GM12873 (cell line): ENCODE measurements around the gene MAST1.
A peak's percentile ranks its signal among the peaks of the same experiment; 100 is the strongest.

ENCODE experiments used
- CTCF ChIP-seq: IDR thresholded peaks from 2 replicates; pipeline ENCODE4 v1.5.1; 2012; ENCODE audit warnings: low read depth, mild to moderate bottlenecking, moderate library complexity, low read length, control low read depth; ENCODE audit not compliant: insufficient read depth; ENCODE audit errors: missing control alignments

Gene MAST1

GRCh38 chr19:12792051-12792852 is 46.1 kb upstream of the MAST1 start:
- no peak for TF ChIP-seq CTCF

GRCh38 chr19:12792853-12793289 is 45.4 kb upstream of the MAST1 start:
- TF ChIP-seq CTCF: no peak

- TF ChIP-seq CTCF: no peak
Measured at GRCh38 chr19:12793290-12794195, 44.8 kb upstream of the MAST1 start.

- TF ChIP-seq CTCF: no peak
Measured at GRCh38 chr19:12794196-12794941, 43.9 kb upstream of the MAST1 start.

GRCh38 chr19:12794971-12795381 is 43.3 kb upstream of the MAST1 start:
- no peak for TF ChIP-seq CTCF

GRCh38 chr19:12796146-12797071 is 41.9 kb upstream of the MAST1 start:
- peak; percentile 99 for TF ChIP-seq CTCF
